Breast epithelium (tissue), 3 donors: ENCODE measurements around the gene SOS1.

ENCODE experiments used
- POLR2A ChIP-seq: fragments of 450-650 bp; IDR thresholded peaks from one replicate; pipeline ENCODE4 v1.6.1; 2016; ENCODE audit warnings: antibody characterized with exemption, mild to moderate bottlenecking, moderate library complexity
- POLR2AphosphoS5 ChIP-seq, 3 donors: sonication (generic); formaldehyde crosslinking; IDR thresholded peaks; one replicate each; pipeline ENCODE4 v1.6.1; 2017; ENCODE audit warnings: antibody characterized with exemption in 3 of 3
- TF ChIP-seq, protein P1 (sequence below), 3 donors: fragments of 450-650 bp; IDR thresholded peaks; one replicate each; pipeline ENCODE4 v1.5.1; 2016 to 2017; ENCODE audit warnings: antibody characterized with exemption in 3 of 3, mild to moderate bottlenecking in 3 of 3, moderate library complexity in 3 of 3

DNA sequence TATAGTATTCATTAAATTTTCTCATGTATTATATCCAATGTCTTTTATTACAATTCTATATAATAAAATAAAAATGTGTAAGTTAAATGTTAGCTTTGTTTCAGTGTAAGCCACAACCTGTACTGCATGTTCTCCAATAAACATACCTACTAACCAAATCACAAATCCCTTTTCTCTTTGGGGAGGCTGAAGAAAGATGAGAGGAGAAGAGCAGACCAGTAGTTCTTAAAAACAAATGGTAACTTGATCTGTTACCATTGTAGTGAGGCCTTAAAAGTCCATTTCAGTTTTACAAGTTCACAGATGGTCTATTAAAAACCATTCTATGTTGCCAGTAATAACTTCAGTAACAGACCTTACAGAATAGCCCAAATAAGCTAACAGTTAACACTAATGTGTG is 100.5 kb downstream of the SOS1 start:
- TF ChIP-seq, protein P1, sequence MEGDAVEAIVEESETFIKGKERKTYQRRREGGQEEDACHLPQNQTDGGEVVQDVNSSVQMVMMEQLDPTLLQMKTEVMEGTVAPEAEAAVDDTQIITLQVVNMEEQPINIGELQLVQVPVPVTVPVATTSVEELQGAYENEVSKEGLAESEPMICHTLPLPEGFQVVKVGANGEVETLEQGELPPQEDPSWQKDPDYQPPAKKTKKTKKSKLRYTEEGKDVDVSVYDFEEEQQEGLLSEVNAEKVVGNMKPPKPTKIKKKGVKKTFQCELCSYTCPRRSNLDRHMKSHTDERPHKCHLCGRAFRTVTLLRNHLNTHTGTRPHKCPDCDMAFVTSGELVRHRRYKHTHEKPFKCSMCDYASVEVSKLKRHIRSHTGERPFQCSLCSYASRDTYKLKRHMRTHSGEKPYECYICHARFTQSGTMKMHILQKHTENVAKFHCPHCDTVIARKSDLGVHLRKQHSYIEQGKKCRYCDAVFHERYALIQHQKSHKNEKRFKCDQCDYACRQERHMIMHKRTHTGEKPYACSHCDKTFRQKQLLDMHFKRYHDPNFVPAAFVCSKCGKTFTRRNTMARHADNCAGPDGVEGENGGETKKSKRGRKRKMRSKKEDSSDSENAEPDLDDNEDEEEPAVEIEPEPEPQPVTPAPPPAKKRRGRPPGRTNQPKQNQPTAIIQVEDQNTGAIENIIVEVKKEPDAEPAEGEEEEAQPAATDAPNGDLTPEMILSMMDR (IDR thresholded peaks at IDR 0.05): no peak
- TF ChIP-seq POLR2A (no peak), POLR2AphosphoS5 (IDR thresholded peaks at IDR 0.05) (no peak)
